Suprapubic skin (tissue), 4 donors: ENCODE results near the gene PLOD1. TPM values are rescaled to one million over a fixed set of nuclear protein-coding genes. Genes with fewer than 3 reads are reported as not detected.

Source experiments
- DNase-seq, 2 donors: peaks; one replicate each; pipeline ENCODE4 v3.0.0-alpha.2; 2019; ENCODE audit warnings: low spot score in 2 of 2
- H3K27ac ChIP-seq: fragments of 200-600 bp; sonication (generic); one replicate; pipeline ENCODE4 v1.5.1; 2019
- H3K27me3 ChIP-seq: fragments of 200-600 bp; sonication (generic); one replicate; pipeline ENCODE4 v1.5.1; 2019
- H3K36me3 ChIP-seq: fragments of 200-600 bp; sonication (generic); one replicate; pipeline ENCODE4 v1.5.1; 2019
- H3K4me1 ChIP-seq: fragments of 200-600 bp; sonication (generic); one replicate; pipeline ENCODE4 v1.5.1; 2019
- H3K4me3 ChIP-seq: fragments of 200-600 bp; sonication (generic); one replicate; pipeline ENCODE4 v1.5.1; 2019; ENCODE audit warnings: mild to moderate bottlenecking
- H3K9me3 ChIP-seq: fragments of 200-600 bp; sonication (generic); one replicate; pipeline ENCODE4 v1.5.1; 2019
- EP300 ChIP-seq: sonication (generic); formaldehyde crosslinking; IDR thresholded peaks from one replicate; pipeline ENCODE4 v1.6.1; 2017; ENCODE audit warnings: antibody characterized with exemption
- POLR2A ChIP-seq, 2 donors: fragments of 450-650 bp; IDR thresholded peaks; one replicate each; pipeline ENCODE4 v1.6.1; 2017; ENCODE audit warnings: antibody characterized with exemption in 2 of 2, mild to moderate bottlenecking in 2 of 2, moderate library complexity in 2 of 2
- POLR2AphosphoS5 ChIP-seq, 3 donors: sonication (generic); formaldehyde crosslinking; IDR thresholded peaks; one replicate each; pipeline ENCODE4 v1.6.1; 2017; ENCODE audit warnings: antibody characterized with exemption in 3 of 3
- WGBS: methylation state at CpG from one replicate; pipeline ENCODE4 v1.1.5; 2018; 5-methylcytosine and 5-hydroxymethylcytosine counted together
- total RNA-seq, 4 donors: library from RNA; depleted of rRNA; stranded (reverse); fragments of >200 nt; gene quantifications; one replicate each; pipeline ENCODE4 v1.1.0, GENCODE V29; 2016
- TF ChIP-seq, protein P1 (sequence below), 2 donors: fragments of 200-600 bp in 1 of 2; fragments of 450-650 bp in 1 of 2; sonication (generic) in 1 of 2; IDR thresholded peaks; one replicate each; pipeline ENCODE4 v1.5.1; 2016 to 2019; ENCODE audit warnings: antibody characterized with exemption in 2 of 2, mild to moderate bottlenecking in 1 of 2, moderate library complexity in 1 of 2

PLOD1 gene
- total RNA-seq, 4 donors from 2014 or later: 26.7 to 47.6 (median 37.7) TPM

- TF ChIP-seq POLR2A (IDR thresholded peaks at IDR 0.05): no peak
- WGBS: 33% methylated on average over 12 of the region's 14 CpGs
- H3K27ac ChIP-seq: peak overlapping the region; percentile 24
- peaks cover 55% of the 10 kb centered on the region for H3K4me1 ChIP-seq
- no peaks in the 10 kb centered on the region for H3K9me3 ChIP-seq
- DNase-seq: no peak
- H3K36me3 ChIP-seq: peaks cover 56% of the 10 kb centered on the region
- H3K4me3 ChIP-seq: no peak overlapping the region
- no peaks in the 10 kb centered on the region for H3K27me3 ChIP-seq
Measured at GRCh38 chr1:11918799-11919519, 15.6 kb upstream of the PLOD1 start.

- no peaks in the 10 kb centered on the region for H3K27me3 ChIP-seq
- H3K4me3 ChIP-seq: no peak overlapping the region
- H3K9me3 ChIP-seq: no peaks in the 10 kb centered on the region
- H3K4me1 ChIP-seq: peaks cover 61% of the 10 kb centered on the region
- WGBS: 86% methylated on average over 11 of the region's 11 CpGs
- no peak for DNase-seq
- H3K36me3 ChIP-seq: peaks cover 56% of the 10 kb centered on the region
- TF ChIP-seq POLR2A (IDR thresholded peaks at IDR 0.05) (no peak), EP300 (no peak), POLR2AphosphoS5 (IDR thresholded peaks at IDR 0.05) (no peak)
- TF ChIP-seq, protein P1, sequence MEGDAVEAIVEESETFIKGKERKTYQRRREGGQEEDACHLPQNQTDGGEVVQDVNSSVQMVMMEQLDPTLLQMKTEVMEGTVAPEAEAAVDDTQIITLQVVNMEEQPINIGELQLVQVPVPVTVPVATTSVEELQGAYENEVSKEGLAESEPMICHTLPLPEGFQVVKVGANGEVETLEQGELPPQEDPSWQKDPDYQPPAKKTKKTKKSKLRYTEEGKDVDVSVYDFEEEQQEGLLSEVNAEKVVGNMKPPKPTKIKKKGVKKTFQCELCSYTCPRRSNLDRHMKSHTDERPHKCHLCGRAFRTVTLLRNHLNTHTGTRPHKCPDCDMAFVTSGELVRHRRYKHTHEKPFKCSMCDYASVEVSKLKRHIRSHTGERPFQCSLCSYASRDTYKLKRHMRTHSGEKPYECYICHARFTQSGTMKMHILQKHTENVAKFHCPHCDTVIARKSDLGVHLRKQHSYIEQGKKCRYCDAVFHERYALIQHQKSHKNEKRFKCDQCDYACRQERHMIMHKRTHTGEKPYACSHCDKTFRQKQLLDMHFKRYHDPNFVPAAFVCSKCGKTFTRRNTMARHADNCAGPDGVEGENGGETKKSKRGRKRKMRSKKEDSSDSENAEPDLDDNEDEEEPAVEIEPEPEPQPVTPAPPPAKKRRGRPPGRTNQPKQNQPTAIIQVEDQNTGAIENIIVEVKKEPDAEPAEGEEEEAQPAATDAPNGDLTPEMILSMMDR (IDR thresholded peaks at IDR 0.05): no peak
- H3K27ac ChIP-seq: peak overlapping the region; percentile 40
Measured at GRCh38 chr1:11919621-11920020, 14.9 kb upstream of the PLOD1 start.

DNA sequence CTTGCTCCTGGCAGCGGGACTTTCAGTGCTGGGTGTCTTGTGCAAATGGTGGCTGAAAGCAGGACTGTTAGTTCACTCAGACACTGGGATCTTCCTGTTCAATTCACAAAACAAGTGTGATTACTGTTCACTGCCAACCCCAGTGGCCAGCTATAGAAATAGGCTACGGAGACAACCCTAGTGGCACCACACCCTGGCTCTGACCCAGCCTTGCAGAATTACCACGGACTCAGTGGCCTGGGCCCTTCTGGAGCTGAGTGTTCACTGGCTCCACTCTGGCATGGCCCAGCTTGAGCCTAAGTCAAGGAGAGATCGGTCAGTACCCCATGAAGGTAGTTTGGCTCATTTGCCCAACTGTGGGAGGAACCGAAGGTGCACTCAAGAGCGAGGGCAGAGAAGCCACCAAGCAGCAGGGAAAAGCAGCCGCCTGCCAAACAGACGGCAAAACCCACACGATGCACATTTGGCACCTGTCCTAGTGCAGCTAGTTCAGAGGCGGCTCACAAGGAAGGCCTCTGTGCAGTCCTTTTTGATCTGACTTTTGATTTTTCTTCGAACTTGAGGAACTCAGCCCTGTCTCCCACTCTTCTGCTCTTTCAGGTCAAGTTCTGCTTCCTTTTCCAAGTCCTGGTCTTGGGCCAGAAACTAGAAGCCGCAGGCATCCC is 14.1 kb upstream of the PLOD1 start:
- H3K27ac ChIP-seq: peak overlapping the region; percentile 40

DNA sequence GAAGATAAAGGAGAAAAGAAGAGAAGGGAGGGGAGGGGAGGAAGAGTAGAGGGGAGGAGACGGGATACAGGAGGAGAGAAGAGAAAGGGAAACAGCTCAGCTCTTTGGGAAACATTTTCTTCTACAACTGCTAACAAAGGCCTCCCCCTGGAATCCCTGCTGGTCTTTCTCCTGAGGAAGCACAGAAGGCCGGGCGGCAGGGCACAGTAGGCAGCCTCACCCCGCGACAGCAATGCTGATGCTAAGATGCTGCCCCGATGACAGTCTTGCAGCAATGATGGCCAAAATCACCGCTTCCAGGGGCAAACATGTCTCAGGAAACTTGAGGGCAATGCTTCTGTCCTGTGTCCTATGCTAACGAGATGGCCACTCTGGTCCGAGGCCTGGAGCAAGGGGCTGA is 13.5 kb upstream of the PLOD1 start:
- Histone ChIP-seq H3K4me1 (peaks cover 71% of the 10 kb centered on the region), H3K9me3 (no peaks in the 10 kb centered on the region), H3K27me3 (no peaks in the 10 kb centered on the region), H3K4me3 (no peak overlapping the region), H3K36me3 (peaks cover 56% of the 10 kb centered on the region), H3K27ac (peak overlapping the region; percentile 40)
- no peak for DNase-seq
- WGBS: 84% methylated on average over 9 of the region's 9 CpGs
- TF ChIP-seq EP300 (no peak), POLR2A (IDR thresholded peaks at IDR 0.05) (no peak), POLR2AphosphoS5 (IDR thresholded peaks at IDR 0.05) (no peak)
- TF ChIP-seq, protein P1 (IDR thresholded peaks at IDR 0.05): no peak

More for the DNA sequence above, 14.1 kb upstream of the PLOD1 start:
- TF ChIP-seq POLR2AphosphoS5 (IDR thresholded peaks at IDR 0.05) (no peak), EP300 (no peak), POLR2A (IDR thresholded peaks at IDR 0.05) (no peak)
- TF ChIP-seq, protein P1 (IDR thresholded peaks at IDR 0.05): no peak
- Histone ChIP-seq H3K4me3 (no peak overlapping the region), H3K27me3 (no peaks in the 10 kb centered on the region), H3K36me3 (peaks cover 56% of the 10 kb centered on the region), H3K9me3 (no peaks in the 10 kb centered on the region), H3K4me1 (peaks cover 69% of the 10 kb centered on the region)
- WGBS: 39% methylated on average over 12 of the region's 12 CpGs
- DNase-seq: no peak

DNA sequence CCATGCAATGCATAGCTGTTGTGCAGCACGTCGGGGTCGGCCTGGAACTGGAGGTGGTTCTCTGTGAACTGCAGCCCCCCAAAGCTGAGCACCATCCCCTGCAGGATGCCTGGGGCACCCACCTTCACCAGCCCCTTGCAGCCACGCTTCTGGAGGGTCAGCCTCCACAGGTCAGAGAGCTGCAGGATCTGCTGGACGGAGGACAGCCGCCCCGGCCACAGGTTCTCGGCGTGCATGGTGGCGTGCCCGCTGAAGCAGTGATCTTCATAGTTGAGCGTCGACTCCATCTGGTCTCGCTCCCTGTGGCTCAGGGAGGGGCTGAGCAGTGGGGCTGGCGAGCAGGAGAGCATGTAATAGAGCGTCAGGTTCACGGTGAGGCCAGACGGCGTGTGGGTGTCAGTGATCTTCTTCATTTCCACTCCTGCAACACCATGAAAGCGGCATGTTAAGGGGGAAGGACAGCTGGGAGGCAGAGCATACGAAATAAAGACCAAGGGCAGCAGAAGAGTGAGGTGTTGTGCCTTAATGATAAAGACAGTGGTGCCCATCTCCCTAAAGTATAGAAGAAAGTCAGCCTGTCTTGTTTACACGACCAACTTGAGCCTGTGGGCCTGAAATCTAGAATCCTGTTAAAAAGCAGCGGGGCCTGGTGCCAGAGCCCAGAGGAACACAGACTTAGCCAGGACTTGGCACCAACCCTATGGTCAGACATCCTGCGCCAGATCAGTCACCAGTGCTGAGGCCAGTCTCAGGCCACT is 11.3 kb upstream of the PLOD1 start:
- TF ChIP-seq POLR2A (IDR thresholded peaks at IDR 0.05): no peak
- TF ChIP-seq, protein P1 (IDR thresholded peaks at IDR 0.05): no peak
- no peak for TF ChIP-seq EP300
- TF ChIP-seq POLR2AphosphoS5 (IDR thresholded peaks at IDR 0.05): no peak
- H3K27ac ChIP-seq: no peak overlapping the region
- no peak for DNase-seq
- H3K36me3 ChIP-seq: peaks cover 44% of the 10 kb centered on the region
- H3K4me1 ChIP-seq: peaks cover 87% of the 10 kb centered on the region
- no peaks in the 10 kb centered on the region for H3K27me3 ChIP-seq
- H3K9me3 ChIP-seq: no peaks in the 10 kb centered on the region
- 83% methylated on average over 21 of the region's 24 CpGs for WGBS
- no peak overlapping the region for H3K4me3 ChIP-seq
